GM19239 (cell line): ENCODE results near the gene DIP2A.
"Not testable (repeated sequence)": the region's sequence is repeated elsewhere in the genome, so short reads cannot be mapped to it uniquely, and the experiment has no call there.

ENCODE experiments used
- DNase-seq: peaks from one replicate; pipeline ENCODE4 v3.0.0; 2011; ENCODE audit warnings: low spot score; ENCODE audit not compliant: insufficient read length
- FAIRE-seq: peaks from 2 replicates; lab custom pipeline; 2011; peaks lifted over from hg19 to GRCh38; lab: Jason Lieb, UNC

The DIP2A gene

GRCh38 chr21:46568562-46568961 is 109.9 kb downstream of the DIP2A start:
- DNase-seq (no peak), FAIRE-seq (no peak)

DNA sequence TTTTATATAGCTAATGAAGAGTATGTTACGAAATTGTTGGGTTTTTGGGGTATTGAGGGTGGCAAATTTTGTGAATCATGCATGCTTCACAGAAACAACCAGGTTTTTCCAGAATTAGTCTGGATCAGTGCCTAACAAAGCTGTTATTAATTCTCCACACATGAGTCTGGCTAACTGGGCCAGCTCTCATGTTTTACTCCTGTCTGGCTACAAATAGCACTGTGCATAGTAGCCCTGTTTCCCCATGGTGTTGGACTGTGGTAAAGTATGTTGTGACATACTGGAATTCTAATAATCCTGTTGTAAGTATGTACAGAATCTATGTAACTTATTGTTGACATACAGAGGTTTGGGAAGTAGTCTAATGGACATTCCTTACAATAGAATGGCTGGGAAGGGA is 110.4 kb downstream of the DIP2A start:
- DNase-seq (no peak), FAIRE-seq (no peak)

- DNase-seq, result no peak
- FAIRE-seq, result no peak
Observed at GRCh38 chr21:46570119-46570518, 111.4 kb downstream of the DIP2A start.

GRCh38 chr21:46570631-46571030 is 111.9 kb downstream of the DIP2A start:
- FAIRE-seq (no peak), DNase-seq (no peak)

GRCh38 chr21:46572850-46573249 is 114.2 kb downstream of the DIP2A start:
- FAIRE-seq (no peak), DNase-seq (no peak)

- not testable (repeated sequence) for FAIRE-seq, DNase-seq
Observed at GRCh38 chr21:46577786-46578185, 119.1 kb downstream of the DIP2A start.

DNA sequence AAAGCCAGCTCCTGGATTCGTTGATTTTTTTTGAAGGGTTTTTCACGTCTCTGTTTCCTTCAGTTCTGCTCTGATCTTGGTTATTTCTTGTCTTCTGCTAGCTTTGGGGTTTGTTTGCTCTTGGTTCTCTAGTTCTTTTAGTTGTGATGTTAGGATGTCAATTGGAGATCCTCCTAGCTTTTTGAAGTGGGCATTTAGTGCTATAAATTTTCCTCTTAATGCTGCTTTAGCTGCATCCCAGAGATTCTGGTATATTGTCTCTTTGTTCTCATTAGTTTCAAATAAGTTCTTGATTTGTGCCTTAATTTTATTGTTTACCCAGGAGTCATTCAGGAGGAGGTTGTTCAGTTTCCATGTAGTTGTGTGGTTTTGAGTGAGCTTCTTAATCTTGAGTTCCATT is 120.7 kb downstream of the DIP2A start:
- not testable (repeated sequence) for FAIRE-seq, DNase-seq

DNA sequence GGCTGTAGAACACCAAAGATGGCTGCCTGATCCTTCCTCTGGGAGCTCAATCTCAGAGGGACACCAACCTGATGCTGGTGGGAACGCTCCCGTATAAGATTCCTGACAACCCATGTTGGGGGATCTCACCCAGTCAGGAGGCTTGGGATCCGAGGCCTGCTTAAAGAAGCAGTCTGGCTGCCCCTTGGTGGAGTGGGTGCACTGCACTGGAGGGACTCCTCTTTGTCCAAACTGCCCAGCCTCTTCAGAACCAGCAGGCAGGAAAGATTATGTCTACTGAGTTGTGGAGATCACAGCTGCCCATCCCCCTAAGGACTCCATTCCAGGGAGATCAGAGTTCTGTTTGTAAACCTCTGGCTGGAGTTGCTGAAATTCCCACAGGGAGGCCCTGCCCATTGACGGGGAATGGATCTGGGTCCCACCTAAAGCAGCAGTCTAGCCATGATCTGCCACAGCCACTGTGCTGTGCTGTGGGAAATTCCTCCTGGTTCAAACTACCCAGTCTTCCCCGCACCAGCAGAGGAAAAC is 123.2 kb downstream of the DIP2A start:
- DNase-seq (no peak), FAIRE-seq (no peak)

- no peak for FAIRE-seq
- DNase-seq, result no peak
Observed at GRCh38 chr21:46585191-46585953, 126.7 kb downstream of the DIP2A start.

DNA sequence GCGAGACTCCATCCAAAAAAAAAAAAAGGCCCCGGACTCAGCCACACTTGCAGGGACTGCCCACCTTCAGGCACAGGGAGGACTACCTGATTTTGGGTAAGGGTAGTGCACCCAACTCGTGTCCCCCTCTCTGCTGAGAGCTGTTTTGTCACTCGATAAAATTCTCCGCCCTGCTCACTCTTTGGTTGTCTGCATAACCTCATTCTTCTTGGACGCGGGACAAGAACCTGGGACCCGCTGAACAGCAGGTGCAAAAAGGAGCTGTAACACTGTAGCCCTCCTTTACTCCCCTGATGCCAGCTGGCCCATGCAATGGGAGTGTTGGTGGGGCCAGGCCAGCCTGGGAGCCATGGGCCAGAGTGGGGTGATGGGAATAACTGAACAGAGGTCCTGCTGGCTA is 135.6 kb downstream of the DIP2A start:
- DNase-seq (no peak), FAIRE-seq (no peak)

DNA sequence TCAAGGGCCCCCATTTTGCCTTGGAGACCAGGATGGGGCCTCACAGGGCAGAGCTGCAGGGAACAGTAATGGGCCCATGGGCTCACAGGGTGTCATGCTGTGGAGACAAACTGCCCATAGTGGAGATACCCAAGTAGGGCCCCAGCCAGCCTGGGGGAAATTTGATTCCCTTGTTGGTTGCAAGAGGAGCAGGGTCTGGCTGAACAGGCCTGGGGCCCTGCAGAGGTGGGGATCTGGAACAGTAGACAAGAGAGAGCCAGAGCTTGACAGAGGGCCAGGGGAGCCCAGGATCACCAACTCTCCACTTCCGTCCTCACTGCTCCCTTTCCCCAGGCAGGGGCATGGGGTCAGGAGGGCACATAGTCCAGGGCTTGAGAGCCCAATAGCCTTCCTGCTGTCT is 137.5 kb downstream of the DIP2A start:
- FAIRE-seq (no peak), DNase-seq (no peak)

DNA sequence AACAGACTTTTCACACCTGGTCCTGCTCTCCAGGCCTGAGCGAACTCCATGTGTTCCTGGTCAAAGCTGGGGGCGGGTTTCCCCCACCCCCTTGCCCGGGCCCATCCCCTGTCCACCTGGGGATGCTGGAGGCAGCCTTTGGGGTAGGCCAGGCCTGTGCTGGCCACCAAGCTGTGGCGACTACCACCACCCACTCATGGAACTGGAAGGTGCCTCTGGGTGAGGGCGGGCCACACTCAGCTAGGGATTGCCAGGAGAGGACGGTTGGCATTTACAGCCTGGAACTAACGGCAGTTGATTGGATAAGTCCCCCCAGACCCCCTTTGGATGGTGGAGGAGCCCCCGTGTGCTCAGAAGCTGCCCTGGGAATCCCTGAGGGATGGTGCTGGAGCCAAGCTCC is 138.3 kb downstream of the DIP2A start:
- DNase-seq (no peak), FAIRE-seq (no peak)

DNA sequence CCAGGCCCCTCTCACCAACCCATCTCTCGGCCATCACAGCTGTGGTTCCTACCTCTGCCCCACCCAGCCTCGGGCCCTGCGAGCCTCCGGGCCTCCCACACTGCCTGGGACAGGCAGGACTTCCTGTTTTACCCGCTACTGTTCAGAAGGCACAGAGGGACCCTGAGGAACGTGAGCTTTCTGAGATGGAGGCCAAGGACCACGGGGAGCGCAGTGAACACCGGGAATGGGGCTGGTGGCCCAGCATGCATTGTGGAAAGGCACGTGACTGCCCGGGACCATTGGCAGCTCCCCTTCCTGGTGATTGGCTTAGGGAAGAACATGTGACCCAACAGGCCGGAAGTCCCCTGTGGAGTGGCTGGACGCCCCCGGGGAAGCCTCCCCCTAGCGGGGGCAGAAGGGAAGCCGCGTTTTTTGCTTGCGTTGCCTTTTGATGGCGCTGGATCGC is 139.2 kb downstream of the DIP2A start:
- DNase-seq, result no peak
- FAIRE-seq, result no peak

DNA sequence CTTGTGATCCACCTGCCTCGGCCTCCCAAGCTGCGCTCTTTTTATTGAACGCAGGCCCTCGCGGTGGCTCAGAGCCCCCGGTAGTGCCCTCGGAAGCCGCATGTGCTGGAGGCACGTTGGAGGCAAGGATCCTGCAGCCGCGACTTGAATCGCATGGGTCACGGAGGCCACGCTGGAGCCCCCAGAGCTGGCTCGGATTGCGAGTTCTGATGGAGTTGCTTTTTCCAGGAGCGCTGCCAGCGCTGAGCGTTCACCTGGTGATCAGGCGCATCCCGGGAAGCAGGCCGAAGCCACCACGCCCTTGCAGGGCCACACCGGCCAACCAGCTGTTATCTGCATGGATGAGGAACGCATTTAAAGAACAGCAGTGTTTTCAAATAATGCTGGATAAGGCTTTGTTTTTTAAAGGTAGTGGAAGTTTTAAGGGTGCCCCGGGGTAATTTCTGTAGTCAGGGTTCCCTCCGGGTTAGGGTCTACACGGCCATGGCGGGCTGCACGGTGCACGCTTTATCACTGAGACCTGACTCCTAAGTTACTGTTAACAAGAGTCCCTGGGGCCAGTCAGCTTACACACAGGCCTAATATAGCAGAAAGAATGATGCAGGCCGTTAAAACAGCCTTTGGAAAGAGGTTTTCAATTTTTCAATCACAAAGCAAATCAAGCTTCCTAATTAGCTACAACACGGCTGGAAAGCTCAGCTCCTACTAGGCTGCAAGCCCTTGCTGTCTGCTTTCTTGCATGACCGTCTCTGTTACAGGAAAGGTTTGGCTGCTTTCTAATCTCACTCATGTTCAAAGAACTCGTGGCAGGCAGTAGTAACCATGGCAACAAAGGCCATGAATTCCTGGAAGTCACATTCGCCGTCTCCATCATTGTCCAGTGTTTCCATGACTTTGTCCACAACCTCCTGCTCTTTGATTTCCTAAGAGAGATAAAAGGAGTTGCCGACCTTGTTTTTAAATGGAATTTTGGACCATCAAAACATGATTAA is 140.2 kb downstream of the DIP2A start:
- DNase-seq, result no peak
- FAIRE-seq, result no peak

DNA sequence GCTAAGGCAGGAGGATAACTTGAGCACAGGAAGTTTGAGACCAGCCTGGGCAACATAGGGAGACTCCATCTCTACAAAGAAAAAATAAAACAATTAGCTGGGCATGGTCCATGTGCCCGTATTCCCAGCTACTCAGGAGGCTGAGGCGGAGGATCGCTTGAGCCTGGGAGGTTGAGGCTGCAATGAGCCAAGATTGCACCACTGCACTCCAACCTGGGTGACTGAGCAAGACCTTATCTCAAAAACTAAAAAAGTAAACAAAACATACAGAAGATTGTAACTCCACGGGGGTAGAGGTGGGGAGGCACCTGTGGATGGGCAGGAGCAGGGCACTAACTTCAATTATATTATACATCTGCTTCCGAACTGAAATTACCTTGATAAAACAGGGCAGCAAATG is 141.6 kb downstream of the DIP2A start:
- FAIRE-seq, result no peak

GRCh38 chr21:46600978-46601377 is 142.3 kb downstream of the DIP2A start:
- DNase-seq (no peak), FAIRE-seq (no peak)

More for the DNA sequence above, 141.6 kb downstream of the DIP2A start:
- no peak for DNase-seq

DNA sequence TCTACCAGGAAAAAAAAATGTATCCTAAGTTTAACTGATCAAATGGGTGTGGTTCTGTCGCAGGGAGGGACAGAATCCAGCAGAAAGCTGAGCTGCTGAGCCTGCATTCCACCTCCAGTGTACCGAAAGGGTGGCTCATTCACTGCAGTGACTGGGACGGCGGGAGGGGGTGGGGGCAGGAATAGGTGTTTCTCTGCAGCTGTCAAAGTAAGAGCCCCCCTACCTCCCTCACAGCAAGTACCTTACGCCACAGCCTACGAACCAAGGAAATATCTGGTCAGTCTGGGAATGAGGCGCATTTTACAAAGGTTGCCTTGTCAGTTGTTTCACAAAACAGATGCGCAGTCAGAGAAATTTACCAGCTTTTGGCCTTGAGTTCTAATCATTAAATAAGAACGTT is 144.5 kb downstream of the DIP2A start:
- DNase-seq (no peak), FAIRE-seq (no peak)

DNA sequence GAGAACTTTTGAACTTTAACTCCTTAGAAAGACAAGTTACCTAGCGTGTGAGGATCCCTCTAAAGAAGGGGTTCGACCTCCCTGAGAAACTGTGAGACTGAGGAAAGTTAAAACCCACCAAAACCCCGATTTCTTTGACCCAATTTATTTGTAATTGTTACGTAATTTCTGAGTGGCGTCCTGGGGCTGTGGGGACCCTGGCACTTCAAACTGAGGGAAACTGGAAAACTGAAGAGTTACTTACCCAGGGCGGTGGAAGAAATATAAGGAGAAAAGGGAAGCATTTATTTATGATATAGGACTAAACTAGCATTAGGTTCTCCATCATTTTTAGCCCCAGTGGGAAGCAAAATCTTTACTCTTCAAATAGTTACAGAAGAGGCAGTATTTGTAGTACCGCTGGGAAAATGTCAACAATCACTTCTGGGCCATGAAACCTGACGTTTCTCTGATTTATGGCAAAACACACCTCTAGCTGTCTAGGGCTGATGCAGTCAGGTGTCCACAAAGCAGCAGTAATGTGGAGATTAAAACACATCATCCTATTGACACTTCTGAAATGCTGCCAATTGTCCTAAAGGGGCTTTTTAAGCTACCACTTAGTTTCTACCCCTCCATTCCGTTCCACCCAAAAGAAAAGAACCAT is 145.8 kb downstream of the DIP2A start:
- DNase-seq (no peak), FAIRE-seq (no peak)

- no peak for FAIRE-seq
- DNase-seq, result no peak
Observed at GRCh38 chr21:46604975-46605766, 146.5 kb downstream of the DIP2A start, which contains the start of gene S100B. TSS of gene S100B (minus strand) at chr21:46605082. CDS start at chr21:46602415, 2,667 bp downstream.
